Measurements from ENCODE around the gene NDST1. TPM values are rescaled to one million over a fixed set of nuclear protein-coding genes. Genes with fewer than 3 reads are reported as not detected.
A peak's percentile ranks its signal among the peaks of the same experiment; 100 is the strongest.

The NDST1 gene
- polyA plus RNA-seq, 2 of the 4 experiments (the other 2 are of a cell fraction) = 24.4 to 50.8 TPM

GRCh38 chr5:150519560-150519945 is 11.6 kb downstream of the NDST1 start:
- no peak for ATAC-seq
- 91% methylated on average over 10 of the region's 10 CpGs for WGBS (ENCODE audit: missing lambda C conversion rate)
- Histone ChIP-seq H3K4me1 (peaks cover 97% of the 10 kb centered on the region), H3K4me2 (0 out of 3 replicates have a peak overlapping the region, but pooled peaks have one; percentile 5), H3K27ac (peak overlapping the region; percentile 42 to 92; a peak in 5 of 6 replicates), H3K9me3 (no peaks in the 10 kb centered on the region), H3K4me3 (no peak overlapping the region)
- no peak for FAIRE-seq
- TF ChIP-seq JUN (IDR thresholded peaks at IDR 0.05) = no peak
- no peak for TF ChIP-seq EHF (CRISPR knock-in tag; IDR thresholded peaks at IDR 0.05)
- TF ChIP-seq TP53 (CRISPR knock-in tag; IDR thresholded peaks at IDR 0.05) = no peak
- POLR2A ChIA-PET = no interaction called here
- no peak for DNase-seq (ENCODE audit: low read depth in 1 of 2, low spot score in 1 of 2)
- CTCF ChIA-PET = interaction anchor here (0.8 to 20.8 kb wide), 5 partner anchors 22 to 69 kb away, joined by 3 to 439 read pairs (median 6); partner anchors contain the start of gene NDST1

GRCh38 chr5:150519978-150520377 is 12.0 kb downstream of the NDST1 start:
- ATAC-seq = no peak
- POLR2A ChIA-PET = no interaction called here
- TF ChIP-seq KDM1A (IDR thresholded peaks at IDR 0.05; ENCODE audit: low read depth) (peak; percentile 38; the same call in 1 of the 2 replicates), NR3C1 (IDR thresholded peaks at IDR 0.05) (no peak), RNF2 (IDR thresholded peaks at IDR 0.05; ENCODE audit: borderline replicate concordance, low read depth) (no peak)
- FAIRE-seq = no peak
- DNase-seq (ENCODE audit: low read depth in 1 of 2, low spot score in 1 of 2) = no peak
- H3K9me3 ChIP-seq = no peaks in the 10 kb centered on the region
- CTCF ChIA-PET = interaction anchor here (0.8 to 20.8 kb wide), 3 partner anchors 23 to 70 kb away, joined by 3 to 439 read pairs (median 7); partner anchors contain the start of gene NDST1
- H3K4me2 ChIP-seq = no peak overlapping the region
- 98% methylated on average over 4 of the region's 4 CpGs for WGBS (ENCODE audit: missing lambda C conversion rate)
- H3K4me1 ChIP-seq = peaks cover 93% of the 10 kb centered on the region
- no peak overlapping the region for H3K4me3 ChIP-seq
- peak overlapping the region in 1 of 2 experiments; percentile 92; a peak in 3 of 6 replicates for H3K27ac ChIP-seq

GRCh38 chr5:150520747-150521521 is 13.0 kb downstream of the NDST1 start:
- peaks cover 83% of the 10 kb centered on the region for H3K4me1 ChIP-seq
- ChIA-PET CTCF (interaction anchor here (1.6 to 20.8 kb wide), 3 partner anchors 24 to 61 kb away, joined by 7 to 439 read pairs (median 211); partner anchors contain the start of gene NDST1), POLR2A (no interaction called here)
- H3K27ac ChIP-seq = peak overlapping the region; percentile 9 to 92; a peak in 3 of 6 replicates
- no peaks in the 10 kb centered on the region for H3K9me3 ChIP-seq
- 94% methylated on average over 28 of the region's 38 CpGs for WGBS (ENCODE audit: missing lambda C conversion rate)
- FAIRE-seq (no peak), DNase-seq (ENCODE audit: low read depth in 1 of 2, low spot score in 1 of 2) (no peak), ATAC-seq (no peak)
- no peak for TF ChIP-seq FOXS1 (CRISPR knock-in tag; IDR thresholded peaks at IDR 0.05)
- peak; percentile 34 for TF ChIP-seq MAFK (IDR thresholded peaks at IDR 0.05; ENCODE audit: partially characterized antibody)
- H3K4me3 ChIP-seq = no peak overlapping the region
- no peak overlapping the region for H3K4me2 ChIP-seq

GRCh38 chr5:150521522-150521817 is 13.5 kb downstream of the NDST1 start:
- 96% methylated on average over 8 of the region's 14 CpGs for WGBS (ENCODE audit: missing lambda C conversion rate)
- no peak overlapping the region for H3K4me2 ChIP-seq
- H3K9me3 ChIP-seq = no peaks in the 10 kb centered on the region
- peak overlapping the region; percentile 9 to 92; a peak in 2 of 6 replicates for H3K27ac ChIP-seq
- no peak for ATAC-seq
- no peak overlapping the region for H3K4me3 ChIP-seq
- TF ChIP-seq RAD21 (conservative IDR thresholded peaks at IDR 0.05 in 1 of 2, IDR thresholded peaks at IDR 0.05 in 1 of 2) = no peak
- no peak for TF ChIP-seq HOXB13 (CRISPR knock-in tag; IDR thresholded peaks at IDR 0.05; ENCODE audit: low read depth)
- TF ChIP-seq JUN (IDR thresholded peaks at IDR 0.05) = no peak
- no peak for TF ChIP-seq CBX2 (IDR thresholded peaks at IDR 0.05; ENCODE audit: borderline replicate concordance, low read depth)
- TF ChIP-seq EHF (CRISPR knock-in tag; IDR thresholded peaks at IDR 0.05) = no peak
- TF ChIP-seq MAZ (IDR thresholded peaks at IDR 0.05; ENCODE audit: borderline replicate concordance, low read depth, low read length) = no peak
- no peak for TF ChIP-seq SREBF2 (IDR thresholded peaks at IDR 0.05)
- no peak for TF ChIP-seq TP53 (CRISPR knock-in tag; IDR thresholded peaks at IDR 0.05)
- no peak for TF ChIP-seq EHMT2 (IDR thresholded peaks at IDR 0.05; ENCODE audit: low read depth)
- no peak for TF ChIP-seq POLR2A (IDR thresholded peaks at IDR 0.05; ENCODE audit: low read length)
- no peak for TF ChIP-seq MAFK (IDR thresholded peaks at IDR 0.05; ENCODE audit: partially characterized antibody)
- no peak for TF ChIP-seq CBX8 (IDR thresholded peaks at IDR 0.05)
- TF ChIP-seq RCOR1 (IDR thresholded peaks at IDR 0.05; ENCODE audit: low read depth, low read length) = no peak
- no peak for TF ChIP-seq ATOH8 (CRISPR knock-in tag; IDR thresholded peaks at IDR 0.05; ENCODE audit: low read depth)
- TF ChIP-seq SMC3 (IDR thresholded peaks at IDR 0.05) = no peak
- no peak for TF ChIP-seq JUNB (IDR thresholded peaks at IDR 0.05)
- no peak for TF ChIP-seq E2F6 (IDR thresholded peaks at IDR 0.05; ENCODE audit: borderline replicate concordance, low read depth)
- TF ChIP-seq HEYL (CRISPR knock-in tag; IDR thresholded peaks at IDR 0.05) = no peak
- no peak for TF ChIP-seq BHLHE40 (IDR thresholded peaks at IDR 0.05; ENCODE audit: low read depth, low read length)
- CTCF ChIA-PET = interaction anchor here (16.6 to 20.8 kb wide), 2 partner anchors 24 to 60 kb away, joined by 211 to 439 read pairs; partner anchors contain the start of gene NDST1
- DNase-seq (ENCODE audit: low read depth in 1 of 2, low spot score in 1 of 2) = no peak
- POLR2A ChIA-PET = interaction anchor here (1.4 kb wide), 1 partner anchor 24 kb away, joined by 5 read pairs; no protein-coding TSS in a partner anchor
- peaks cover 78% of the 10 kb centered on the region for H3K4me1 ChIP-seq
- FAIRE-seq = no peak
